B cell (primary cell): ENCODE measurements around the gene GLCE. TPM values are rescaled to one million over a fixed set of nuclear protein-coding genes. Genes with fewer than 3 reads are reported as not detected.

Experiments
- ATAC-seq: fragments of 200-7000 bp; cut with Tn5 transposase; one replicate; pipeline ENCODE4 v1.10.0; 2021; ENCODE audit warnings: low read depth, mild to moderate bottlenecking, moderate number of reproducible peaks, moderate library complexity
- CTCF ChIA-PET: fragments of 350-600 bp; sonication (Branson Sonifier 250); formaldehyde crosslinking; loops from one replicate; lab custom pipeline; 2021; ENCODE audit warnings: antibody characterized with exemption, inconsistent platforms; lab: Charles Lee
- POLR2A ChIA-PET: fragments of 350-600 bp; sonication (Branson Sonifier 250); formaldehyde crosslinking; loops from one replicate; lab custom pipeline; 2021; ENCODE audit warnings: antibody characterized with exemption; lab: Charles Lee
- DNase-seq: peaks from one replicate; pipeline ENCODE4 v3.0.0; 2013
- H2AFZ ChIP-seq: 2 replicates; pipeline ENCODE4 v1.6.1; 2012; ENCODE audit warnings: mild to moderate bottlenecking, low read depth, low read length; ENCODE audit not compliant: insufficient read depth, poor library complexity, severe bottlenecking
- H3K27ac ChIP-seq, 2 donors: 1 replicate in 1 of 2; 2 replicates in 1 of 2; pipeline ENCODE4 v1.5.1; 2012 to 2013; ENCODE audit warnings: low read length in 2 of 2, mild to moderate bottlenecking in 2 of 2, moderate library complexity in 1 of 2
- H3K27me3 ChIP-seq, 4 experiments: fragments of 200-600 bp in 1 of 4; sonication (generic) in 1 of 4; replicated peaks in 1 of 4; 1 replicate in 2 of 4; 2 replicates in 2 of 4; pipeline versions ENCODE4 v1.6.1 to v1.7.0; 2013 to 2016; ENCODE audit warnings: low read length in 3 of 4, mild to moderate bottlenecking in 2 of 4, mixed read lengths in 1 of 4, moderate library complexity in 1 of 4; ENCODE audit not compliant: insufficient read depth in 4 of 4, control insufficient read depth in 3 of 4; ENCODE audit errors: control extremely low read depth in 1 of 4
- H3K36me3 ChIP-seq, 2 experiments: replicated peaks in 1 of 2; 1 replicate in 1 of 2; 2 replicates in 1 of 2; pipeline versions ENCODE4 v1.6.1 to v1.7.1; 2013; ENCODE audit warnings: low read length in 1 of 2; ENCODE audit not compliant: insufficient read depth in 2 of 2, control insufficient read depth in 1 of 2; ENCODE audit errors: control extremely low read depth in 1 of 2, extremely low read depth in 1 of 2
- H3K4me1 ChIP-seq, 2 donors: fragments of 200-600 bp in 1 of 2; sonication (generic) in 1 of 2; 1 replicate in 1 of 2; 2 replicates in 1 of 2; pipeline versions ENCODE4 v1.5.1 to v1.6.1; 2013 to 2017; ENCODE audit warnings: low read length in 2 of 2; ENCODE audit not compliant: control insufficient read depth in 2 of 2, insufficient read depth in 2 of 2
- H3K4me2 ChIP-seq: replicated peaks from 2 replicates; pipeline ENCODE3; 2012; ENCODE audit warnings: mild to moderate bottlenecking, low read depth, low read length; ENCODE audit not compliant: poor library complexity, severe bottlenecking
- H3K4me3 ChIP-seq, 5 experiments: fragments of 200-600 bp in 1 of 5; sonication (generic) in 1 of 5; 1 replicate in 3 of 5; 2 replicates in 2 of 5; pipeline versions ENCODE4 v1.5.1 to v1.7.0; 2011 to 2016; ENCODE audit warnings: low read length in 4 of 5, mild to moderate bottlenecking in 4 of 5, low read depth in 2 of 5, control low read depth in 1 of 5, moderate library complexity in 1 of 5; ENCODE audit not compliant: insufficient read depth in 1 of 5; ENCODE audit errors: control extremely low read depth in 1 of 5, extremely low read depth in 1 of 5
- H3K79me2 ChIP-seq: fragments of 200-600 bp; sonication (generic); one replicate; pipeline ENCODE4 v1.6.0; 2016; ENCODE audit warnings: low read length; ENCODE audit not compliant: control insufficient read depth, insufficient read depth
- H3K9ac ChIP-seq: fragments of 200-600 bp; sonication (generic); 2 replicates; pipeline ENCODE4 v1.6.1; 2017; ENCODE audit warnings: mild to moderate bottlenecking, low read length, moderate library complexity
- H3K9me3 ChIP-seq, 3 donors: one replicate each; pipeline versions ENCODE4 v1.6.1 to v1.7.1; 2013; ENCODE audit warnings: low read length in 2 of 3; ENCODE audit not compliant: control insufficient read depth in 2 of 3, insufficient read depth in 1 of 3; ENCODE audit errors: control extremely low read depth in 1 of 3
- H4K20me1 ChIP-seq: 2 replicates; pipeline ENCODE4 v1.6.0; 2012; ENCODE audit warnings: mild to moderate bottlenecking, low read length; ENCODE audit not compliant: insufficient read depth, control insufficient read depth, poor library complexity, severe bottlenecking
- H3K27ac Mint-ChIP-seq: one replicate; pipeline ENCODE4 v1.8.0; 2021; ENCODE audit warnings: mixed read lengths
- H3K27me3 Mint-ChIP-seq: one replicate; pipeline ENCODE4 v1.8.0; 2021; ENCODE audit warnings: mixed read lengths
- H3K4me1 Mint-ChIP-seq: one replicate; pipeline ENCODE4 v1.8.0; 2021; ENCODE audit warnings: mixed read lengths
- H3K4me3 Mint-ChIP-seq: one replicate; pipeline ENCODE4 v1.8.0; 2021; ENCODE audit warnings: mixed read lengths
- H3K9me3 Mint-ChIP-seq: one replicate; pipeline ENCODE4 v1.8.0; 2022; ENCODE audit warnings: mixed read lengths; ENCODE audit not compliant: insufficient read depth
- CTCF ChIP-seq: fragments of 200-600 bp; IDR thresholded peaks from one replicate; pipeline ENCODE4 v1.8.0; 2022; ENCODE audit warnings: antibody characterized with exemption, mild to moderate bottlenecking
- EZH2 ChIP-seq: IDR thresholded peaks from 2 replicates; pipeline ENCODE4 v1.6.1; 2012; ENCODE audit warnings: borderline replicate concordance, low read depth, mild to moderate bottlenecking, moderate library complexity, low read length; ENCODE audit not compliant: insufficient read depth, poor library complexity, severe bottlenecking
- WGBS: methylation state at CpG from one replicate; pipeline ENCODE4 v1.1.5; 2013; ENCODE audit warnings: missing lambda C conversion rate; ENCODE audit not compliant: insufficient coverage; 5-methylcytosine and 5-hydroxymethylcytosine counted together
- intact Hi-C: fragments of 100-400 bp; cut with micrococcal nuclease; formaldehyde crosslinking; loops from one replicate; pipeline ENCODE4 v1.10.0; 2022
- polyA plus RNA-seq: library from polyadenylated mRNA; depleted of rRNA; stranded (reverse); fragments of >200 nt; gene quantifications from 2 replicates; pipeline ENCODE4 v1.2.3, GENCODE V29; 2012
- total RNA-seq, 2 donors: library from RNA; stranded (reverse); fragments of 120-200 nt in 1 of 2; gene quantifications; 1 replicate in 1 of 2; 2 replicates in 1 of 2; pipeline versions ENCODE4 v1.2.3 to v1.2.4, GENCODE V29; 2013 to 2022

The GLCE gene
- total and polyA plus RNA-seq, 2 donors (not counting 1 experiment from before 2014, with no cell fraction given): 3.0 to 5.3 TPM

- Histone ChIP-seq H3K9ac (no peak overlapping the region), H3K36me3 (no peaks in the 10 kb centered on the region), H3K4me1 (peaks cover 0 to 5% of the 10 kb centered on the region in 2 donors), H4K20me1 (no peaks in the 10 kb centered on the region), H3K27me3 (peaks cover 0 to 2% (median 0%) of the 10 kb centered on the region in 4 experiments), H3K79me2 (no peaks in the 10 kb centered on the region), H3K4me2 (no peak overlapping the region), H2AFZ (no peak overlapping the region), H3K4me3 (no peak overlapping the region), H3K9me3 (no peaks in the 10 kb centered on the region), H3K27ac (no peak overlapping the region)
- peaks cover 17% of the 10 kb centered on the region for H3K27me3 Mint-ChIP-seq
- ChIA-PET POLR2A (no interaction called here), CTCF (no interaction called here)
- DNase-seq (no peak), ATAC-seq (no peak)
- H3K4me3 Mint-ChIP-seq: no peak overlapping the region
- H3K9me3 Mint-ChIP-seq: no peaks in the 10 kb centered on the region
- no peak for TF ChIP-seq EZH2
- no peak for TF ChIP-seq CTCF
- H3K4me1 Mint-ChIP-seq: peaks cover 4% of the 10 kb centered on the region
- intact Hi-C loops: no loop called here
- 88% methylated on average over 6 of the region's 9 CpGs for WGBS
- no peak overlapping the region for H3K27ac Mint-ChIP-seq
Measured at GRCh38 chr15:69315402-69316110, 155.1 kb downstream of the GLCE start.

DNA sequence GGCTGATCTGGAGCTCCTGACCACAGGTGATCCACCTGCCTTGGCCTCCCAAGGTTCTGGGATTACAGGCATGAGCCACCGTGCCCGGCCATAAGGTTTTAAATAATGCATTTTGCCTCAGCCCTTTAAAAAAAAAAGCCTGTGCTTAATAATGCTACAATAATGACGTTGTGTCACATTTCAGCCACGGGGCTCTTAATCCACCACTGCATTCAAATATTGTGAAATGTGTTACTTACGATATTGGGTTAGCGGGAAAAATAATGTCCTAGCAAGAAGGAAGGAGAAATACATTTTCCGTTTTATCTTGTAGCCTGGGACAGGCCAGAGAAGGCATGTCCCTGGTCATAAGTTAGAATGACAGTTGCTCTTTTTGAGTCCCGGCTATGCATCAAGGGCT is 155.9 kb downstream of the GLCE start:
- H3K27ac Mint-ChIP-seq: no peak overlapping the region
- ATAC-seq: no peak
- no peaks in the 10 kb centered on the region for H3K9me3 ChIP-seq
- H3K9me3 Mint-ChIP-seq: no peaks in the 10 kb centered on the region
- H3K27me3 ChIP-seq: peaks cover 0 to 2% (median 0%) of the 10 kb centered on the region in 4 experiments
- H3K4me1 ChIP-seq: peaks cover 0 to 5% of the 10 kb centered on the region in 2 donors
- CTCF ChIA-PET: no interaction called here
- no peak overlapping the region for H2AFZ ChIP-seq
- H3K4me2 ChIP-seq: no peak overlapping the region
- peaks cover 4% of the 10 kb centered on the region for H3K4me1 Mint-ChIP-seq
- no peaks in the 10 kb centered on the region for H4K20me1 ChIP-seq
- H3K9ac ChIP-seq: no peak overlapping the region
- H3K4me3 Mint-ChIP-seq: no peak overlapping the region
- POLR2A ChIA-PET: no interaction called here
- TF ChIP-seq EZH2 (no peak), CTCF (no peak)
- H3K36me3 ChIP-seq: no peaks in the 10 kb centered on the region
- WGBS: 96% methylated on average over 5 of the region's 8 CpGs
- H3K4me3 ChIP-seq: no peak overlapping the region
- intact Hi-C loops: no loop called here
- H3K27me3 Mint-ChIP-seq: peaks cover 20% of the 10 kb centered on the region
- H3K27ac ChIP-seq: no peak overlapping the region
- no peaks in the 10 kb centered on the region for H3K79me2 ChIP-seq
- no peak for DNase-seq
